ENCODE measurements around the gene KRTAP5-8.
"Not testable (repeated sequence)": the region's sequence is repeated elsewhere in the genome, so short reads cannot be mapped to it uniquely, and the experiment has no call there.

The KRTAP5-8 gene

GRCh38 chr11:71537977-71538665 lies at the start of gene KRTAP5-8:
KRTAP5-8 (plus strand) TSS chr11:71538025; CDS start chr11:71538056, 31 bp downstream.
- DNase-seq (ENCODE audit: low read depth), result not testable (repeated sequence)

- no peak for DNase-seq (ENCODE audit: low read depth)
Observed at GRCh38 chr11:71488681-71489270, 49.0 kb upstream of the KRTAP5-8 start.

GRCh38 chr11:71489311-71490043 lies 48.3 kb upstream of the KRTAP5-8 start:
- DNase-seq (ENCODE audit: low read depth), result no peak

- DNase-seq (ENCODE audit: low read depth), result no peak
Observed at GRCh38 chr11:71490044-71490730, 47.6 kb upstream of the KRTAP5-8 start.

GRCh38 chr11:71490731-71491390 lies 47.0 kb upstream of the KRTAP5-8 start:
- DNase-seq (ENCODE audit: low read depth), result no peak

- no peak for DNase-seq (ENCODE audit: low read depth)
Observed at GRCh38 chr11:71491531-71491930, 46.3 kb upstream of the KRTAP5-8 start.

GRCh38 chr11:71491940-71492339 lies 45.9 kb upstream of the KRTAP5-8 start:
- DNase-seq (ENCODE audit: low read depth), result no peak

- DNase-seq (ENCODE audit: low read depth), result no peak
Observed at GRCh38 chr11:71495286-71496230, 42.3 kb upstream of the KRTAP5-8 start.

- DNase-seq (ENCODE audit: low read depth), result no peak
Observed at GRCh38 chr11:71496421-71496820, 41.4 kb upstream of the KRTAP5-8 start.

- DNase-seq (ENCODE audit: low read depth), result no peak
Observed at GRCh38 chr11:71498091-71498490, 39.7 kb upstream of the KRTAP5-8 start.

GRCh38 chr11:71499125-71499524 lies 38.7 kb upstream of the KRTAP5-8 start:
- no peak for DNase-seq (ENCODE audit: low read depth)

GRCh38 chr11:71499546-71499945 lies 38.3 kb upstream of the KRTAP5-8 start:
- no peak for DNase-seq (ENCODE audit: low read depth)

GRCh38 chr11:71500601-71501021 lies 37.2 kb upstream of the KRTAP5-8 start:
- DNase-seq (ENCODE audit: low read depth), result no peak

GRCh38 chr11:71501071-71501985 lies 36.5 kb upstream of the KRTAP5-8 start:
- no peak for DNase-seq (ENCODE audit: low read depth)

GRCh38 chr11:71502026-71502425 lies 35.8 kb upstream of the KRTAP5-8 start:
- no peak for DNase-seq (ENCODE audit: low read depth)

- DNase-seq (ENCODE audit: low read depth), result no peak
Observed at GRCh38 chr11:71502871-71503435, 34.9 kb upstream of the KRTAP5-8 start.

GRCh38 chr11:71504531-71504930 lies 33.3 kb upstream of the KRTAP5-8 start:
- no peak for DNase-seq (ENCODE audit: low read depth)

GRCh38 chr11:71505001-71505400 lies 32.8 kb upstream of the KRTAP5-8 start:
- no peak for DNase-seq (ENCODE audit: low read depth)

GRCh38 chr11:71505781-71506180 lies 32.0 kb upstream of the KRTAP5-8 start:
- no peak for DNase-seq (ENCODE audit: low read depth)
